ENCODE data around the gene TACR2.

Gene TACR2

GRCh38 chr10:69419096-69419743 lies 2.5 kb upstream of the TACR2 start:
- no peak for DNase-seq (ENCODE audit: low read depth in 2 of 2)

- DNase-seq (ENCODE audit: low read depth in 2 of 2) = no peak
Observed at GRCh38 chr10:69418052-69418752, 1.5 kb upstream of the TACR2 start.

- no peak for DNase-seq (ENCODE audit: low read depth in 2 of 2)
Observed at GRCh38 chr10:69417542-69417941, 824 bp upstream of the TACR2 start.

GRCh38 chr10:69415951-69416350 lies 767 bp downstream of the TACR2 start:
- DNase-seq (ENCODE audit: low read depth in 2 of 2) = no peak

GRCh38 chr10:69415049-69415448 lies 1.7 kb downstream of the TACR2 start:
- no peak for DNase-seq (ENCODE audit: low read depth in 2 of 2)

- no peak for DNase-seq (ENCODE audit: low read depth in 2 of 2)
Observed at GRCh38 chr10:69414036-69415018, 2.4 kb downstream of the TACR2 start.

- DNase-seq (ENCODE audit: low read depth in 2 of 2) = peak in 1 of 2 donors; percentile 12
Observed at GRCh38 chr10:69413221-69413865, 3.4 kb downstream of the TACR2 start.

GRCh38 chr10:69412232-69412790 lies 4.4 kb downstream of the TACR2 start:
- no peak for DNase-seq (ENCODE audit: low read depth in 2 of 2)

GRCh38 chr10:69411476-69411875 lies 5.2 kb downstream of the TACR2 start:
- no peak for DNase-seq (ENCODE audit: low read depth in 2 of 2)

- DNase-seq (ENCODE audit: low read depth in 2 of 2) = no peak
Observed at GRCh38 chr10:69410487-69410886, 6.2 kb downstream of the TACR2 start.

- no peak for DNase-seq (ENCODE audit: low read depth in 2 of 2)
Observed at GRCh38 chr10:69409968-69410367, 6.8 kb downstream of the TACR2 start.

- no peak for DNase-seq (ENCODE audit: low read depth in 2 of 2)
Observed at GRCh38 chr10:69409176-69409495, 7.6 kb downstream of the TACR2 start.

- DNase-seq (ENCODE audit: low read depth in 2 of 2) = peak; percentile 81 to 85
Observed at GRCh38 chr10:69408318-69409175, 8.2 kb downstream of the TACR2 start.

GRCh38 chr10:69407621-69408301 lies 9.0 kb downstream of the TACR2 start:
- DNase-seq (ENCODE audit: low read depth in 2 of 2) = no peak

- DNase-seq (ENCODE audit: low read depth in 2 of 2) = no peak
Observed at GRCh38 chr10:69406816-69407580, 9.7 kb downstream of the TACR2 start.

- DNase-seq (ENCODE audit: low read depth in 2 of 2) = no peak
Observed at GRCh38 chr10:69406302-69406811, 10.4 kb downstream of the TACR2 start.

- DNase-seq (ENCODE audit: low read depth in 2 of 2) = no peak
Observed at GRCh38 chr10:69405221-69405620, 11.5 kb downstream of the TACR2 start.

GRCh38 chr10:69404786-69405185 lies 11.9 kb downstream of the TACR2 start:
- no peak for DNase-seq (ENCODE audit: low read depth in 2 of 2)

GRCh38 chr10:69403519-69403918 lies 13.2 kb downstream of the TACR2 start:
- no peak for DNase-seq (ENCODE audit: low read depth in 2 of 2)
